SH-SY5Y (cell line): ENCODE results near the gene SLC24A4.

ENCODE experiments used
- GATA2 ChIP-seq: IDR thresholded peaks from 2 replicates; pipeline ENCODE4 v1.6.1; 2011; ENCODE audit warnings: mild to moderate bottlenecking, low read depth, low read length
- GATA3 ChIP-seq: IDR thresholded peaks from 2 replicates; pipeline ENCODE4 v1.6.1; 2011; ENCODE audit warnings: low read depth, mild to moderate bottlenecking, low read length, moderate library complexity

GRCh38 chr14:92411941-92412340, 89.0 kb downstream of the SLC24A4 start:
- TF ChIP-seq GATA2 (no peak), GATA3 (no peak)
